Neural cell (in vitro differentiated cells): ENCODE results near the gene NOL7. TPM values are rescaled to one million over a fixed set of nuclear protein-coding genes. Genes with fewer than 3 reads are reported as not detected.

Source experiments
- H2AFZ ChIP-seq: fragments of 200-600, 300-800 bp; sonication (generic), shearing (Covaris generic); 2 replicates; pipeline ENCODE4 v1.6.0; 2014; ENCODE audit warnings: low read depth, mild to moderate bottlenecking, antibody characterized with exemption, low read length, moderate library complexity
- H3F3A ChIP-seq: fragments of 200-600 bp; shearing (Covaris generic); 2 replicates; pipeline ENCODE4 v1.6.1; 2016; ENCODE audit warnings: mild to moderate bottlenecking, moderate library complexity, mixed read lengths, antibody characterized with exemption, low read length; ENCODE audit not compliant: insufficient read depth, poor library complexity, severe bottlenecking
- H3K27ac ChIP-seq: fragments of 200-600, 300-800 bp; sonication (generic), shearing (Covaris generic); 2 replicates; pipeline ENCODE4 v1.5.1; 2014; ENCODE audit warnings: mild to moderate bottlenecking, low read length, moderate library complexity
- H3K27me3 ChIP-seq: fragments of 300-800, 200-600 bp; sonication (generic), shearing (Covaris generic); 2 replicates; pipeline ENCODE4 v1.6.0; 2014; ENCODE audit warnings: mild to moderate bottlenecking, low read depth, low read length, moderate library complexity; ENCODE audit not compliant: insufficient read depth
- H3K36me3 ChIP-seq: fragments of 300-800, 200-600 bp; sonication (generic), shearing (Covaris generic); 2 replicates; pipeline ENCODE4 v1.5.1; 2014; ENCODE audit warnings: mild to moderate bottlenecking, antibody characterized with exemption, low read length, moderate library complexity; ENCODE audit not compliant: insufficient read depth
- H3K4me2 ChIP-seq: fragments of 300-800, 200-600 bp; sonication (generic), shearing (Covaris generic); 2 replicates; pipeline ENCODE4 v1.6.0; 2014; ENCODE audit warnings: mild to moderate bottlenecking, low read length
- H3K4me3 ChIP-seq: fragments of 300-800, 200-600 bp; sonication (generic), shearing (Covaris generic); 2 replicates; pipeline ENCODE4 v1.5.1; 2014; ENCODE audit warnings: mild to moderate bottlenecking, low read length, moderate library complexity
- H3K79me2 ChIP-seq: fragments of 200-600 bp; shearing (Covaris generic); replicated peaks from 2 replicates; pipeline ENCODE4 v1.6.0; 2014; ENCODE audit warnings: mild to moderate bottlenecking, low read length, moderate library complexity; ENCODE audit not compliant: insufficient read depth
- H3K9ac ChIP-seq: fragments of 300-800, 200-600 bp; sonication (generic), shearing (Covaris generic); 2 replicates; pipeline ENCODE4 v1.6.1; 2016; ENCODE audit warnings: mild to moderate bottlenecking, low read length, mixed read lengths
- H3K9me2 ChIP-seq: fragments of 200-600 bp; shearing (Covaris generic); 2 replicates; pipeline ENCODE4 v1.6.1; 2016; ENCODE audit warnings: mild to moderate bottlenecking, low read length, mixed read lengths; ENCODE audit not compliant: insufficient read depth
- H3K9me3 ChIP-seq: fragments of 200-600, 300-800 bp; sonication (generic), shearing (Covaris generic); 2 replicates; pipeline ENCODE4 v1.6.1; 2016; ENCODE audit warnings: mild to moderate bottlenecking, mixed run types, low read length, moderate library complexity, mixed read lengths
- H4K20me1 ChIP-seq: fragments of 200-600 bp; shearing (Covaris generic); 2 replicates; pipeline ENCODE4 v1.6.1; 2016; ENCODE audit warnings: mild to moderate bottlenecking, mixed run types; ENCODE audit not compliant: insufficient read depth
- EP300 ChIP-seq: fragments of 450-650 bp; conservative IDR thresholded peaks from 2 replicates; pipeline ENCODE4 v1.6.1; 2014; ENCODE audit warnings: antibody characterized with exemption, mild to moderate bottlenecking, moderate library complexity; ENCODE audit not compliant: poor library complexity, severe bottlenecking
- EZH2 ChIP-seq: fragments of 200-600, 300-800 bp; shearing (Covaris generic), sonication (generic); IDR thresholded peaks from 2 replicates; pipeline ENCODE4 v1.6.1; 2014; ENCODE audit warnings: antibody characterized with exemption, low read length, borderline replicate concordance, mild to moderate bottlenecking; ENCODE audit not compliant: insufficient read depth, poor library complexity, severe bottlenecking
- MXI1 ChIP-seq: fragments of 450-650 bp; conservative IDR thresholded peaks from 2 replicates; pipeline ENCODE4 v1.6.1; 2014; ENCODE audit warnings: antibody characterized with exemption, mild to moderate bottlenecking; ENCODE audit not compliant: poor library complexity, severe bottlenecking
- POLR2AphosphoS5 ChIP-seq: IDR thresholded peaks from 2 replicates; pipeline ENCODE4 v1.6.1; 2012
- RAD21 ChIP-seq: fragments of 450-650 bp; conservative IDR thresholded peaks from 2 replicates; pipeline ENCODE4 v1.6.1; 2014; ENCODE audit warnings: antibody characterized with exemption, mild to moderate bottlenecking, moderate library complexity
- SMC3 ChIP-seq: fragments of 450-650 bp; conservative IDR thresholded peaks from 2 replicates; pipeline ENCODE4 v1.6.1; 2014; ENCODE audit warnings: antibody characterized with exemption, mild to moderate bottlenecking, moderate library complexity; ENCODE audit not compliant: poor library complexity
- TAF1 ChIP-seq: IDR thresholded peaks from 2 replicates; pipeline ENCODE4 v1.6.1; 2012; ENCODE audit warnings: low read depth
- polyA plus RNA-seq: library from polyadenylated mRNA; depleted of rRNA; stranded (reverse); fragments of >200 nt; gene quantifications from 2 replicates; pipeline ENCODE4 v1.2.3, GENCODE V29; 2014
- TF ChIP-seq, protein P1 (sequence below): fragments of 450-650 bp; IDR thresholded peaks from 2 replicates; pipeline ENCODE4 v1.5.1; 2014; ENCODE audit warnings: antibody characterized with exemption, mild to moderate bottlenecking, moderate library complexity; ENCODE audit not compliant: poor library complexity, severe bottlenecking
- TF ChIP-seq, protein P2 (sequence below): IDR thresholded peaks from 2 replicates; pipeline ENCODE4 v1.6.1; 2012; ENCODE audit warnings: borderline replicate concordance

Gene NOL7
- polyA plus RNA-seq, 1 donor from 2014 or later = 117 TPM

DNA sequence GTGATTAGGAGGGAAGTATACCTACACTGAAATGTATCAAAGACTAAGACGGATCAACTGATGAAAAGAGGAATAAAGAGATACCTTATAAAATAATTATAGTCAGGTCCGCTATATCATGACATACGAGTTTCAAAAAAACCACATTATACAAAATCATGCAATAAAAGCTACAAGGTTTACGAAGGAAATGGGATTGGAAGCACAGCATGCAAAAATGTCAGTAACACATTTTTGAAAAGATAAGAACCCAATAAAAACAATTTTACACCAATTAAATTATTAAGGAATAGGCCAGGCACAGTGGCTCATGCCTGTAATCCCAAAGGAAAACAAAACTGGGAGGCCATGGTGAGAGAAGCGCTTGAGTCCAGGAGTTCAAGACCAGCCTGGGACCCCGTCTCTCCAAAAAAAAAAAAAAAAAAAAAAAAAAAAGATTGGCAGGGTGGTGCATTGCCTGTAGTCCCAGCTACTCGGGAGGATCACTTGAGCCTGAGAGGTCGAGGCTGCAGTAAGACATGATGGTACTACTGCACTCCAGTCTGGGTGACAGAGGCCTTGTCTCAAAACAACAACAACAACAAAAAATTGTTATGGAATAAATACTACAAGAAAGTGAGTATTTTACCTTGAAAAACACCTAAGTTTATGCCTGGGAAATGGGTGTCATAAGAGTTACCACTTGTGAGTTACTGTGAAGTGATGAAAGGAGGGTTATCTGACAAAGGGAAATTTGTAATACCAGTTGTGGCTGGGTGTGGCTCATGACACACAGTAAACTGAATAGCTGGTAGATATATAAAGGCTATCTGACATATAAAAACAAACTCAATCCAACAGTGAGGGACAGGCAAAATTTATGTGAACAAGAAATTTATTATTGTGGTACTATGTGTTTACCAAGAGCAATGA lies 51.3 kb downstream of the NOL7 start:
- no peaks in the 10 kb centered on the region for H4K20me1 ChIP-seq

DNA sequence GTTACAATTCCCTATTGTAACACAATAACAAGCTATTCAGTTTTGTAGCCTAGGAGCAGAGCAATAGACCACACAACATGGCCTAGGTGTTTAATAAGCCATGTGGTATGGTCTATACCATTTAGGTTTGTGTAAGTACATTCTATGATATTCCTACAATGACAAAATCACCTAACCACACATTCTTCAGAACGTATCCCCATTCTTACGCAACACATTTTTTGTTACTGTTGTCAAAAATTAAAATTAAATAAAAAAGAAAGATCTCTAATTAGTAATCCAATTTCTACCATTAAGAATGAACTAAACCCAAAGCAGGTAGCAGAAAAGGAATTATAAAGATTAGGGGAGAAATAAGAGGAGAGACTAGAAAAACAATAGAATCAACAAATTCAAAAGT lies 52.5 kb downstream of the NOL7 start:
- H3K27ac ChIP-seq = no peak overlapping the region
- TF ChIP-seq, protein P1, sequence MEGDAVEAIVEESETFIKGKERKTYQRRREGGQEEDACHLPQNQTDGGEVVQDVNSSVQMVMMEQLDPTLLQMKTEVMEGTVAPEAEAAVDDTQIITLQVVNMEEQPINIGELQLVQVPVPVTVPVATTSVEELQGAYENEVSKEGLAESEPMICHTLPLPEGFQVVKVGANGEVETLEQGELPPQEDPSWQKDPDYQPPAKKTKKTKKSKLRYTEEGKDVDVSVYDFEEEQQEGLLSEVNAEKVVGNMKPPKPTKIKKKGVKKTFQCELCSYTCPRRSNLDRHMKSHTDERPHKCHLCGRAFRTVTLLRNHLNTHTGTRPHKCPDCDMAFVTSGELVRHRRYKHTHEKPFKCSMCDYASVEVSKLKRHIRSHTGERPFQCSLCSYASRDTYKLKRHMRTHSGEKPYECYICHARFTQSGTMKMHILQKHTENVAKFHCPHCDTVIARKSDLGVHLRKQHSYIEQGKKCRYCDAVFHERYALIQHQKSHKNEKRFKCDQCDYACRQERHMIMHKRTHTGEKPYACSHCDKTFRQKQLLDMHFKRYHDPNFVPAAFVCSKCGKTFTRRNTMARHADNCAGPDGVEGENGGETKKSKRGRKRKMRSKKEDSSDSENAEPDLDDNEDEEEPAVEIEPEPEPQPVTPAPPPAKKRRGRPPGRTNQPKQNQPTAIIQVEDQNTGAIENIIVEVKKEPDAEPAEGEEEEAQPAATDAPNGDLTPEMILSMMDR = no peak
- no peak for TF ChIP-seq RAD21
- TF ChIP-seq MXI1 = no peak
- no peak for TF ChIP-seq SMC3
- no peak for TF ChIP-seq EP300
- TF ChIP-seq EZH2 = no peak
- TF ChIP-seq TAF1 = no peak
- TF ChIP-seq POLR2AphosphoS5 = no peak
- TF ChIP-seq, protein P2, sequence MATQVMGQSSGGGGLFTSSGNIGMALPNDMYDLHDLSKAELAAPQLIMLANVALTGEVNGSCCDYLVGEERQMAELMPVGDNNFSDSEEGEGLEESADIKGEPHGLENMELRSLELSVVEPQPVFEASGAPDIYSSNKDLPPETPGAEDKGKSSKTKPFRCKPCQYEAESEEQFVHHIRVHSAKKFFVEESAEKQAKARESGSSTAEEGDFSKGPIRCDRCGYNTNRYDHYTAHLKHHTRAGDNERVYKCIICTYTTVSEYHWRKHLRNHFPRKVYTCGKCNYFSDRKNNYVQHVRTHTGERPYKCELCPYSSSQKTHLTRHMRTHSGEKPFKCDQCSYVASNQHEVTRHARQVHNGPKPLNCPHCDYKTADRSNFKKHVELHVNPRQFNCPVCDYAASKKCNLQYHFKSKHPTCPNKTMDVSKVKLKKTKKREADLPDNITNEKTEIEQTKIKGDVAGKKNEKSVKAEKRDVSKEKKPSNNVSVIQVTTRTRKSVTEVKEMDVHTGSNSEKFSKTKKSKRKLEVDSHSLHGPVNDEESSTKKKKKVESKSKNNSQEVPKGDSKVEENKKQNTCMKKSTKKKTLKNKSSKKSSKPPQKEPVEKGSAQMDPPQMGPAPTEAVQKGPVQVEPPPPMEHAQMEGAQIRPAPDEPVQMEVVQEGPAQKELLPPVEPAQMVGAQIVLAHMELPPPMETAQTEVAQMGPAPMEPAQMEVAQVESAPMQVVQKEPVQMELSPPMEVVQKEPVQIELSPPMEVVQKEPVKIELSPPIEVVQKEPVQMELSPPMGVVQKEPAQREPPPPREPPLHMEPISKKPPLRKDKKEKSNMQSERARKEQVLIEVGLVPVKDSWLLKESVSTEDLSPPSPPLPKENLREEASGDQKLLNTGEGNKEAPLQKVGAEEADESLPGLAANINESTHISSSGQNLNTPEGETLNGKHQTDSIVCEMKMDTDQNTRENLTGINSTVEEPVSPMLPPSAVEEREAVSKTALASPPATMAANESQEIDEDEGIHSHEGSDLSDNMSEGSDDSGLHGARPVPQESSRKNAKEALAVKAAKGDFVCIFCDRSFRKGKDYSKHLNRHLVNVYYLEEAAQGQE = no peak
- H3K4me2 ChIP-seq = no peak overlapping the region
- H3K9me3 ChIP-seq = no peaks in the 10 kb centered on the region
- H3K36me3 ChIP-seq = no peaks in the 10 kb centered on the region
- no peaks in the 10 kb centered on the region for H3K9me2 ChIP-seq
- H3K27me3 ChIP-seq = no peaks in the 10 kb centered on the region
- peaks cover 87% of the 10 kb centered on the region for H3K79me2 ChIP-seq
- no peak overlapping the region for H2AFZ ChIP-seq
- H3K4me3 ChIP-seq = no peak overlapping the region
- no peak overlapping the region for H3K9ac ChIP-seq
- H3F3A ChIP-seq = no peaks in the 10 kb centered on the region
- no peaks in the 10 kb centered on the region for H4K20me1 ChIP-seq

More for the DNA sequence above, 51.3 kb downstream of the NOL7 start:
- no peak overlapping the region for H3K4me3 ChIP-seq
- no peaks in the 10 kb centered on the region for H3K27me3 ChIP-seq
- H3K36me3 ChIP-seq = no peaks in the 10 kb centered on the region
- no peak overlapping the region for H2AFZ ChIP-seq
- no peak overlapping the region for H3K27ac ChIP-seq
- no peak overlapping the region for H3K9ac ChIP-seq
- TF ChIP-seq TAF1 (no peak), EZH2 (no peak), MXI1 (no peak), SMC3 (no peak), RAD21 (no peak), EP300 (no peak), POLR2AphosphoS5 (no peak)
- TF ChIP-seq, protein P1 = no peak
- TF ChIP-seq, protein P2 = no peak
- H3K79me2 ChIP-seq = peaks cover 88% of the 10 kb centered on the region
- H3F3A ChIP-seq = no peaks in the 10 kb centered on the region
- no peaks in the 10 kb centered on the region for H3K9me2 ChIP-seq
- H3K4me2 ChIP-seq = no peak overlapping the region
- H3K9me3 ChIP-seq = no peaks in the 10 kb centered on the region
